Neural progenitor cell (in vitro differentiated cells): ENCODE measurements around the gene FMC1. TPM values are rescaled to one million over a fixed set of nuclear protein-coding genes. Genes with fewer than 3 reads are reported as not detected.

Experiments
- DNase-seq: peaks from one replicate; pipeline ENCODE4 v3.0.0-alpha.2; 2016; ENCODE audit warnings: low spot score
- H2AFZ ChIP-seq: fragments of 200-600 bp; sonication (generic); replicated peaks from 2 replicates; pipeline ENCODE4 v1.6.1; 2016; ENCODE audit warnings: antibody characterized with exemption
- H3F3A ChIP-seq: fragments of 200-600 bp; sonication (generic); 2 replicates; pipeline ENCODE4 v1.6.1; 2016; ENCODE audit warnings: antibody characterized with exemption, low read depth
- H3K27ac ChIP-seq: fragments of 200-600 bp; sonication (generic); 2 replicates; pipeline ENCODE4 v1.5.1; 2016; ENCODE audit warnings: mild to moderate bottlenecking
- H3K27me3 ChIP-seq: fragments of 200-600 bp; sonication (generic); 2 replicates; pipeline ENCODE4 v1.6.1; 2016; ENCODE audit warnings: mild to moderate bottlenecking, moderate library complexity
- H3K36me3 ChIP-seq: fragments of 200-600 bp; sonication (generic); 2 replicates; pipeline ENCODE4 v1.5.1; 2016
- H3K4me1 ChIP-seq: fragments of 200-600 bp; sonication (generic); 2 replicates; pipeline ENCODE4 v1.6.1; 2016; ENCODE audit warnings: mixed run types
- H3K4me2 ChIP-seq: fragments of 200-600 bp; sonication (generic); 2 replicates; pipeline ENCODE4 v1.6.1; 2016
- H3K4me3 ChIP-seq: fragments of 200-600 bp; sonication (generic); 2 replicates; pipeline ENCODE4 v1.5.1; 2016
- H3K79me2 ChIP-seq: fragments of 200-600 bp; sonication (generic); 2 replicates; pipeline ENCODE4 v1.6.1; 2016; ENCODE audit warnings: low read depth
- H3K9ac ChIP-seq: fragments of 200-600 bp; sonication (generic); 2 replicates; pipeline ENCODE4 v1.6.1; 2016
- H3K9me3 ChIP-seq: fragments of 200-600 bp; sonication (generic); 2 replicates; pipeline ENCODE4 v1.5.1; 2016; ENCODE audit warnings: low read depth
- H4K20me1 ChIP-seq: fragments of 200-600 bp; sonication (generic); 2 replicates; pipeline ENCODE4 v1.6.1; 2016; ENCODE audit warnings: low read depth
- H3K27ac Mint-ChIP-seq: 3 replicates; pipeline ENCODE4 v1.8.0; 2021; ENCODE audit warnings: mixed read lengths
- H3K27me3 Mint-ChIP-seq: 2 replicates; pipeline ENCODE4 v1.8.0; 2022; ENCODE audit warnings: low read depth, mild to moderate bottlenecking, inconsistent platforms, moderate library complexity, mixed read lengths; ENCODE audit not compliant: insufficient read depth
- H3K36me3 Mint-ChIP-seq: 3 replicates; pipeline ENCODE4 v1.8.0; 2021; ENCODE audit warnings: mixed read lengths
- H3K4me1 Mint-ChIP-seq: 3 replicates; pipeline ENCODE4 v1.8.0; 2021; ENCODE audit warnings: mixed read lengths
- H3K4me3 Mint-ChIP-seq: 3 replicates; pipeline ENCODE4 v1.8.0; 2021; ENCODE audit warnings: mild to moderate bottlenecking, moderate library complexity, mixed read lengths
- H3K9me3 Mint-ChIP-seq: 3 replicates; pipeline ENCODE4 v1.8.0; 2020; ENCODE audit warnings: mixed read lengths
- EZH2 ChIP-seq: fragments of 200-600 bp; sonication (generic); IDR thresholded peaks from 2 replicates; pipeline ENCODE4 v1.6.1; 2017; ENCODE audit warnings: antibody characterized with exemption, mild to moderate bottlenecking, moderate library complexity
- EZH2phosphoT487 ChIP-seq: fragments of 200-600 bp; sonication (generic); IDR thresholded peaks from 2 replicates; pipeline ENCODE4 v1.6.1; 2017; ENCODE audit warnings: antibody characterized with exemption
- total RNA-seq: library from RNA; depleted of rRNA; stranded (reverse); fragments of >200 nt; gene quantifications from 2 replicates; pipeline ENCODE4 v1.2.3, GENCODE V29; 2015; ENCODE audit warnings: low replicate concordance
- TF ChIP-seq, protein P1 (sequence below): fragments of 200-600 bp; sonication (generic); IDR thresholded peaks from 2 replicates; pipeline ENCODE4 v1.5.1; 2017; ENCODE audit warnings: antibody characterized with exemption, mild to moderate bottlenecking

The FMC1 gene
- total RNA-seq, 1 donor from 2014 or later, result 8.1 TPM

DNA sequence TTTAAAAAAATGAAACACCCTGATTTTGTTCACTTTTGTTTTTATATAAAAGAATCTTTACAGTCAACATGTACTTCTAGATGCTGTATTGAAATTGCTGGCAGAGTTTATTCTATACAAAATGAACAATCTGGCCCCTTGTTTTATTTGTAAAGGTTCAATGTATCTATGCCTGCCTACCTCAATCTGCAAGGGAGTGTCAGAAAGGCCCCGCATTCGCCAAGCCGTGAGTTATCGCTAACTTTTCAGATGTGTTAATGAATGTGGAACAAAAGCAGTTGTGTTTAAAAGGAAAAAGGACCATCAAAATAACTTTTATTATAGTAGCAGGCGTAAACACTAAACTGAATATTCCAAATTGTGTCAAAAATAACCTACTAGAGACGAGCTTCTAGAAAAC is 33.1 kb downstream of the FMC1 start:
- Histone ChIP-seq H3K4me2 (no peak overlapping the region), H3K9ac (no peak overlapping the region), H3K27ac (no peak overlapping the region), H3K4me3 (no peak overlapping the region), H4K20me1 (peaks cover 80% of the 10 kb centered on the region), H3F3A (peaks cover 9% of the 10 kb centered on the region), H3K4me1 (peaks cover 5% of the 10 kb centered on the region), H3K36me3 (peaks cover 25% of the 10 kb centered on the region), H3K79me2 (peaks cover 99% of the 10 kb centered on the region), H2AFZ (no peak overlapping the region), H3K27me3 (no peaks in the 10 kb centered on the region), H3K9me3 (no peaks in the 10 kb centered on the region)
- no peaks in the 10 kb centered on the region for H3K27me3 Mint-ChIP-seq
- H3K9me3 Mint-ChIP-seq, result no peaks in the 10 kb centered on the region
- H3K4me3 Mint-ChIP-seq, result no peak overlapping the region
- H3K4me1 Mint-ChIP-seq, result peaks cover 7% of the 10 kb centered on the region
- TF ChIP-seq, protein P1, sequence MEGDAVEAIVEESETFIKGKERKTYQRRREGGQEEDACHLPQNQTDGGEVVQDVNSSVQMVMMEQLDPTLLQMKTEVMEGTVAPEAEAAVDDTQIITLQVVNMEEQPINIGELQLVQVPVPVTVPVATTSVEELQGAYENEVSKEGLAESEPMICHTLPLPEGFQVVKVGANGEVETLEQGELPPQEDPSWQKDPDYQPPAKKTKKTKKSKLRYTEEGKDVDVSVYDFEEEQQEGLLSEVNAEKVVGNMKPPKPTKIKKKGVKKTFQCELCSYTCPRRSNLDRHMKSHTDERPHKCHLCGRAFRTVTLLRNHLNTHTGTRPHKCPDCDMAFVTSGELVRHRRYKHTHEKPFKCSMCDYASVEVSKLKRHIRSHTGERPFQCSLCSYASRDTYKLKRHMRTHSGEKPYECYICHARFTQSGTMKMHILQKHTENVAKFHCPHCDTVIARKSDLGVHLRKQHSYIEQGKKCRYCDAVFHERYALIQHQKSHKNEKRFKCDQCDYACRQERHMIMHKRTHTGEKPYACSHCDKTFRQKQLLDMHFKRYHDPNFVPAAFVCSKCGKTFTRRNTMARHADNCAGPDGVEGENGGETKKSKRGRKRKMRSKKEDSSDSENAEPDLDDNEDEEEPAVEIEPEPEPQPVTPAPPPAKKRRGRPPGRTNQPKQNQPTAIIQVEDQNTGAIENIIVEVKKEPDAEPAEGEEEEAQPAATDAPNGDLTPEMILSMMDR, result no peak
- TF ChIP-seq EZH2phosphoT487, result no peak
- TF ChIP-seq EZH2, result no peak
- no peak overlapping the region for H3K27ac Mint-ChIP-seq
- peaks cover 19% of the 10 kb centered on the region for H3K36me3 Mint-ChIP-seq
- no peak for DNase-seq

DNA sequence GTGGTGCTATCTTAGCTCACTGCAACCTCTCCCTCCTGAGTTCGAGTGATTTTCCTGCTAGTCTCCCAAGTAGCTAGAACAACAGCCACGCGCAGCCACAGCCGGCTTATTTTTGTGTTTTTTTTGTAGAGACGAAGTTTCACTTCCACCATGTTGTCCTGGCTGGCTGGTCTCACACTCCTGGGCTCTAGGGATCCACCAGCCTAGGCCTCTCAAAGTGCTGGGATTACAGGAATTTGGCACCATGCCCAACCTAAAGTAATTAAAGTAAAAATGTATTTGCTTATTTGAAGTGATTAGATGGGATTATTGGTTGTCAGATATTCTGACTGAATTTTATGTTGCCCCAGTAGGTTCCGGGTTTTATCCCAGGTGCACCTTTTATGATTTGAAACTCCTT is 41.3 kb downstream of the FMC1 start:
- peaks cover 25% of the 10 kb centered on the region for H3K36me3 ChIP-seq
- H4K20me1 ChIP-seq, result peaks cover 26% of the 10 kb centered on the region
- Mint-ChIP-seq H3K4me3 (no peak overlapping the region), H3K27me3 (no peaks in the 10 kb centered on the region), H3K9me3 (no peaks in the 10 kb centered on the region), H3K4me1 (no peaks in the 10 kb centered on the region), H3K27ac (no peak overlapping the region), H3K36me3 (peaks cover 14% of the 10 kb centered on the region)
- no peaks in the 10 kb centered on the region for H3K27me3 ChIP-seq
- no peak overlapping the region for H3K4me2 ChIP-seq
- peaks cover 90% of the 10 kb centered on the region for H3K79me2 ChIP-seq
- no peaks in the 10 kb centered on the region for H3K4me1 ChIP-seq
- no peak overlapping the region for H3K9ac ChIP-seq
- peaks cover 10% of the 10 kb centered on the region for H3F3A ChIP-seq
- no peak for DNase-seq
- H2AFZ ChIP-seq, result no peak overlapping the region
- no peak overlapping the region for H3K4me3 ChIP-seq
- no peak overlapping the region for H3K27ac ChIP-seq
- TF ChIP-seq EZH2, result no peak
- TF ChIP-seq, protein P1, result no peak
- TF ChIP-seq EZH2phosphoT487, result no peak
- H3K9me3 ChIP-seq, result no peaks in the 10 kb centered on the region

- Mint-ChIP-seq H3K9me3 (no peaks in the 10 kb centered on the region), H3K4me1 (no peaks in the 10 kb centered on the region), H3K27ac (no peak overlapping the region), H3K36me3 (peaks cover 19% of the 10 kb centered on the region), H3K27me3 (no peaks in the 10 kb centered on the region), H3K4me3 (no peak overlapping the region)
- H3K4me2 ChIP-seq, result no peak overlapping the region
- H3K36me3 ChIP-seq, result peaks cover 21% of the 10 kb centered on the region
- H3K27ac ChIP-seq, result no peak overlapping the region
- no peak for DNase-seq
- H3K4me3 ChIP-seq, result no peak overlapping the region
- H3K27me3 ChIP-seq, result no peaks in the 10 kb centered on the region
- peaks cover 23% of the 10 kb centered on the region for H4K20me1 ChIP-seq
- H3F3A ChIP-seq, result peaks cover 4% of the 10 kb centered on the region
- H3K9ac ChIP-seq, result no peak overlapping the region
- no peaks in the 10 kb centered on the region for H3K4me1 ChIP-seq
- peaks cover 92% of the 10 kb centered on the region for H3K79me2 ChIP-seq
- no peaks in the 10 kb centered on the region for H3K9me3 ChIP-seq
- TF ChIP-seq EZH2 (no peak), EZH2phosphoT487 (no peak)
- TF ChIP-seq, protein P1, result no peak
- no peak overlapping the region for H2AFZ ChIP-seq
These were observed 43.5 kb downstream of the FMC1 start for GRCh38 chr7:139384611-139385010.
